ENCODE measurements around the gene WFS1.

WFS1 gene

GRCh38 chr4:6252051-6252450, 17.6 kb upstream of the WFS1 start:
- TF ChIP-seq, protein P1, sequence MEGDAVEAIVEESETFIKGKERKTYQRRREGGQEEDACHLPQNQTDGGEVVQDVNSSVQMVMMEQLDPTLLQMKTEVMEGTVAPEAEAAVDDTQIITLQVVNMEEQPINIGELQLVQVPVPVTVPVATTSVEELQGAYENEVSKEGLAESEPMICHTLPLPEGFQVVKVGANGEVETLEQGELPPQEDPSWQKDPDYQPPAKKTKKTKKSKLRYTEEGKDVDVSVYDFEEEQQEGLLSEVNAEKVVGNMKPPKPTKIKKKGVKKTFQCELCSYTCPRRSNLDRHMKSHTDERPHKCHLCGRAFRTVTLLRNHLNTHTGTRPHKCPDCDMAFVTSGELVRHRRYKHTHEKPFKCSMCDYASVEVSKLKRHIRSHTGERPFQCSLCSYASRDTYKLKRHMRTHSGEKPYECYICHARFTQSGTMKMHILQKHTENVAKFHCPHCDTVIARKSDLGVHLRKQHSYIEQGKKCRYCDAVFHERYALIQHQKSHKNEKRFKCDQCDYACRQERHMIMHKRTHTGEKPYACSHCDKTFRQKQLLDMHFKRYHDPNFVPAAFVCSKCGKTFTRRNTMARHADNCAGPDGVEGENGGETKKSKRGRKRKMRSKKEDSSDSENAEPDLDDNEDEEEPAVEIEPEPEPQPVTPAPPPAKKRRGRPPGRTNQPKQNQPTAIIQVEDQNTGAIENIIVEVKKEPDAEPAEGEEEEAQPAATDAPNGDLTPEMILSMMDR (conservative IDR thresholded peaks at IDR 0.05; ENCODE audit: low read length): no peak
- TF ChIP-seq EZH2phosphoT487 (IDR thresholded peaks at IDR 0.05; ENCODE audit: borderline replicate concordance): no peak
- H3K4me2 ChIP-seq (ENCODE audit: low read depth, low read length, poor library complexity, severe bottlenecking): no peak overlapping the region
- H2AFZ ChIP-seq (ENCODE audit: low read length): no peak overlapping the region
- H3K36me3 ChIP-seq (ENCODE audit: insufficient read depth, low read length): no peaks in the 10 kb centered on the region
- H3K79me2 ChIP-seq (ENCODE audit: insufficient read depth, low read length): no peaks in the 10 kb centered on the region
- H3K4me1 ChIP-seq (ENCODE audit: insufficient read depth, low read length, poor library complexity, severe bottlenecking): peaks cover 2% of the 10 kb centered on the region
- H3K9me3 ChIP-seq (ENCODE audit: insufficient read depth, low read depth, low read length): no peaks in the 10 kb centered on the region
- no peak overlapping the region for H3K4me3 ChIP-seq (ENCODE audit: low read length, poor library complexity, severe bottlenecking)
- no peak overlapping the region for H3K9ac ChIP-seq (ENCODE audit: low read depth, low read length, poor library complexity, severe bottlenecking)
- no peaks in the 10 kb centered on the region for H4K20me1 ChIP-seq (ENCODE audit: insufficient read depth, low read length, poor library complexity, severe bottlenecking)
- H3K27me3 ChIP-seq (ENCODE audit: insufficient read depth, low read length, poor library complexity, severe bottlenecking): no peaks in the 10 kb centered on the region
- no peaks in the 10 kb centered on the region for H3F3A ChIP-seq (ENCODE audit: low read depth)
- no peaks in the 10 kb centered on the region for H3K9me2 ChIP-seq (replicated peaks; ENCODE audit: low read depth, low read length)

- H3K9me2 ChIP-seq (replicated peaks; ENCODE audit: low read depth, low read length): no peaks in the 10 kb centered on the region
- H3K4me3 ChIP-seq (ENCODE audit: low read length, poor library complexity, severe bottlenecking): no peak overlapping the region
- no peak overlapping the region for H3K9ac ChIP-seq (ENCODE audit: low read depth, low read length, poor library complexity, severe bottlenecking)
- no peak overlapping the region for H3K4me2 ChIP-seq (ENCODE audit: low read depth, low read length, poor library complexity, severe bottlenecking)
- no peaks in the 10 kb centered on the region for H3K79me2 ChIP-seq (ENCODE audit: insufficient read depth, low read length)
- no peaks in the 10 kb centered on the region for H4K20me1 ChIP-seq (ENCODE audit: insufficient read depth, low read length, poor library complexity, severe bottlenecking)
- no peaks in the 10 kb centered on the region for H3K9me3 ChIP-seq (ENCODE audit: insufficient read depth, low read depth, low read length)
- TF ChIP-seq, protein P1 (conservative IDR thresholded peaks at IDR 0.05; ENCODE audit: low read length): no peak
- no peak for TF ChIP-seq EZH2phosphoT487 (IDR thresholded peaks at IDR 0.05; ENCODE audit: borderline replicate concordance)
- no peaks in the 10 kb centered on the region for H3K36me3 ChIP-seq (ENCODE audit: insufficient read depth, low read length)
- 0 out of 2 replicates have a peak, but pooled peaks cover 2% of the 10 kb centered on the region for H3F3A ChIP-seq (ENCODE audit: low read depth)
- no peak overlapping the region for H2AFZ ChIP-seq (ENCODE audit: low read length)
- H3K27me3 ChIP-seq (ENCODE audit: insufficient read depth, low read length, poor library complexity, severe bottlenecking): no peaks in the 10 kb centered on the region
- peaks cover 12% of the 10 kb centered on the region for H3K4me1 ChIP-seq (ENCODE audit: insufficient read depth, low read length, poor library complexity, severe bottlenecking)
Measured at GRCh38 chr4:6253111-6253510, 16.5 kb upstream of the WFS1 start.

DNA sequence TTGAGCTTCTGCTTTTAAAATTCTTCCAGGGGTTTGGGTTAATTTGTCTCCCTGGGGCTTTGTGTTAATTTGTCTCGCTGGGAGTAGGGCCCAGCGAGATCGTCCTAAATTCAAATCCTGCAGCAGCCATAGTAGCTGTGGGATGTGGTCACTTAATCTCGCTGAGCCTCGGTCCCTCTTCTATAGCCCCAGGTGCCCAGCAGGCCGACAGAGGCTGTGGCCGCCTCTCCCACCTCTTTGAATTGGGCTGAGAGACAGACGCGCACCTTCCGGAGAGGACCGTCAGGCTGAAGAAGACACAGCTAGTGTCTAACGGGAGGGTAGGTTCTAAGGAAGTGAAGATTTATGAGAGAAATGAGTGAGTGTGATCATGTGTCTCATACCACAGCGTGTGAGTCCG, 15.7 kb upstream of the WFS1 start:
- H3K9me2 ChIP-seq (replicated peaks; ENCODE audit: low read depth, low read length): no peaks in the 10 kb centered on the region
- H3K9ac ChIP-seq (ENCODE audit: low read depth, low read length, poor library complexity, severe bottlenecking): no peak overlapping the region
- no peaks in the 10 kb centered on the region for H3K9me3 ChIP-seq (ENCODE audit: insufficient read depth, low read depth, low read length)
- no peaks in the 10 kb centered on the region for H3K79me2 ChIP-seq (ENCODE audit: insufficient read depth, low read length)
- no peaks in the 10 kb centered on the region for H3K27me3 ChIP-seq (ENCODE audit: insufficient read depth, low read length, poor library complexity, severe bottlenecking)
- TF ChIP-seq, protein P1 (conservative IDR thresholded peaks at IDR 0.05; ENCODE audit: low read length): no peak
- TF ChIP-seq EZH2phosphoT487 (IDR thresholded peaks at IDR 0.05; ENCODE audit: borderline replicate concordance): no peak
- peaks cover 18% of the 10 kb centered on the region for H3K4me1 ChIP-seq (ENCODE audit: insufficient read depth, low read length, poor library complexity, severe bottlenecking)
- H4K20me1 ChIP-seq (ENCODE audit: insufficient read depth, low read length, poor library complexity, severe bottlenecking): no peaks in the 10 kb centered on the region
- H3K36me3 ChIP-seq (ENCODE audit: insufficient read depth, low read length): no peaks in the 10 kb centered on the region
- H3K4me3 ChIP-seq (ENCODE audit: low read length, poor library complexity, severe bottlenecking): no peak overlapping the region
- H3K4me2 ChIP-seq (ENCODE audit: low read depth, low read length, poor library complexity, severe bottlenecking): no peak overlapping the region
- H3F3A ChIP-seq (ENCODE audit: low read depth): 0 out of 2 replicates have a peak, but pooled peaks cover 4% of the 10 kb centered on the region
- H2AFZ ChIP-seq (ENCODE audit: low read length): no peak overlapping the region

Measured in Loucy (cell line).